Measurements from ENCODE around the gene SYNJ2. TPM values are rescaled to one million over a fixed set of nuclear protein-coding genes. Genes with fewer than 3 reads are reported as not detected.
A peak's percentile ranks its signal among the peaks of the same experiment; 100 is the strongest.

SYNJ2 gene
- total RNA-seq, 1 experiment from 2014 or later: 10.3 TPM

DNA sequence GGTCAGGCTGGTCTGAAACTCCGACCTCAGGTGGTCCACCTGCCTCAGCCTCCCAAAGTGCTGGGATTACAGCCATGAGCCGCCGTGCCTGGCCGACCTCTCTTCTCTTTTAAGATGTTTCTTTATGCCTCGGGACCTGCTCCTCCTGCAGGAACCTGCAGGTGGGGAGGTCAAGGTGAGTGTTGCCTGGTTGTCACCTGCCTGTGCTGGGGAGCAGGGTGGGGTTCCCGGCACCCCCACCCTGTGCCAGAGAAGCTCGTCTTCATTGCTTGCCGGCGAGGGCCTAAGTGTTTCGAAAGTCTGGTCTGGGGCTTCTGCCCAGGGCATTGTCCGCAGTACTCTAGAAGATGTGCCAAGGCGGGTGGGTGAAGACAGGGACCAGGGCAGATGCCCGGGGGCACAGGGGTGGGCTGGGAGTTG, 36.0 kb downstream of the SYNJ2 start:
- CTCF ChIA-PET: interaction anchor here (0.7 kb wide), 1 partner anchor 786 kb away, joined by 3 read pairs; no protein-coding TSS in a partner anchor
- Mint-ChIP-seq H3K27ac (ENCODE audit: low read depth, unreplicated experiment) (no peak overlapping the region), H3K9me3 (ENCODE audit: unreplicated experiment) (no peaks in the 10 kb centered on the region), H3K4me3 (ENCODE audit: unreplicated experiment) (no peak overlapping the region), H3K27me3 (ENCODE audit: insufficient read depth, unreplicated experiment) (no peaks in the 10 kb centered on the region), H3K4me1 (ENCODE audit: insufficient read depth, unreplicated experiment) (no peaks in the 10 kb centered on the region), H3K36me3 (ENCODE audit: insufficient read depth, unreplicated experiment) (peaks cover 17% of the 10 kb centered on the region)
- no peak for DNase-seq (ENCODE audit: unreplicated experiment)
- intact Hi-C loops (cut with micrococcal nuclease): no loop called here
- POLR2A ChIA-PET: no interaction called here
- BruUV-seq (replicated peaks): no TSS peak
- TF ChIP-seq, protein P1, sequence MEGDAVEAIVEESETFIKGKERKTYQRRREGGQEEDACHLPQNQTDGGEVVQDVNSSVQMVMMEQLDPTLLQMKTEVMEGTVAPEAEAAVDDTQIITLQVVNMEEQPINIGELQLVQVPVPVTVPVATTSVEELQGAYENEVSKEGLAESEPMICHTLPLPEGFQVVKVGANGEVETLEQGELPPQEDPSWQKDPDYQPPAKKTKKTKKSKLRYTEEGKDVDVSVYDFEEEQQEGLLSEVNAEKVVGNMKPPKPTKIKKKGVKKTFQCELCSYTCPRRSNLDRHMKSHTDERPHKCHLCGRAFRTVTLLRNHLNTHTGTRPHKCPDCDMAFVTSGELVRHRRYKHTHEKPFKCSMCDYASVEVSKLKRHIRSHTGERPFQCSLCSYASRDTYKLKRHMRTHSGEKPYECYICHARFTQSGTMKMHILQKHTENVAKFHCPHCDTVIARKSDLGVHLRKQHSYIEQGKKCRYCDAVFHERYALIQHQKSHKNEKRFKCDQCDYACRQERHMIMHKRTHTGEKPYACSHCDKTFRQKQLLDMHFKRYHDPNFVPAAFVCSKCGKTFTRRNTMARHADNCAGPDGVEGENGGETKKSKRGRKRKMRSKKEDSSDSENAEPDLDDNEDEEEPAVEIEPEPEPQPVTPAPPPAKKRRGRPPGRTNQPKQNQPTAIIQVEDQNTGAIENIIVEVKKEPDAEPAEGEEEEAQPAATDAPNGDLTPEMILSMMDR (IDR thresholded peaks at IDR 0.05; ENCODE audit: unreplicated experiment): no peak

DNA sequence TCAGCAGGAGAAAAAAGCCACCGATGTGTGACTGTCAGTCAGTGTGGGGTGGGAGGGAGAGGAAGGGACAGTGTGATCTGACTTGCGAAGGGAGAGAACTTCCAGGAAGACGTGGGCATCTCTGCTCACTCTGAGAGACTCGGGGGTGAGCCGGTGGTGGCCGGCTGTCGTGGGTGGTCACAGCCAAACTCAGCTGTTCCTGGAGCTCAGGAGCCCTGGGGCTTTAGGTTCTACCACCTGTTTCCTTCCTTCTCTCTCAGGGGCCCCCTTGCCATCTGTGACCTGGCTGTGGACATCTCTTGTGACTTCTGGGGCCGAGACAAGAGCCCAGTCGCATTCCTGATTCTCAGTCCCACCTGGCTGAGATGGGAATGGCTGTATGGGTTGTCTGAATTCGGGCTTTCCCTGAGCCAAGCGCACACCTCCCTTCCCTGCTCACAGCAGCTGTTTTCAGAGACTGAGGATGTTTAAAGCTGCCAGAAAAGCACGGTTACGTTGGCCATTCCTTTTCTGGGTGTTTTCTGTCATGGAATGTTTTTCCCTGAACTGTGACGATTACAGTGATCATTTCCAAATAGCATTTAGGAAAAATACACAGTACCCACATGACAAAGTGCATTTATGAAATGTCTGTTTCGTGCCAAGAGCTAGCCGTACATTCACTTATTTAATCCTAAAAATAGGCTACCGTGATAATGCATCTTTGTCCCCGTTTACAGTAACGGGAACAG, 36.5 kb downstream of the SYNJ2 start:
- CTCF ChIA-PET: interaction anchor here (0.7 kb wide), 2 partner anchors 41 to 786 kb away, joined by 3 read pairs; no protein-coding TSS in a partner anchor
- TF ChIP-seq, protein P1 (IDR thresholded peaks at IDR 0.05; ENCODE audit: unreplicated experiment): no peak
- H3K9me3 Mint-ChIP-seq (ENCODE audit: unreplicated experiment): no peaks in the 10 kb centered on the region
- POLR2A ChIA-PET: no interaction called here
- no peak for DNase-seq (ENCODE audit: unreplicated experiment)
- no peaks in the 10 kb centered on the region for H3K4me1 Mint-ChIP-seq (ENCODE audit: insufficient read depth, unreplicated experiment)
- no peaks in the 10 kb centered on the region for H3K27me3 Mint-ChIP-seq (ENCODE audit: insufficient read depth, unreplicated experiment)
- H3K36me3 Mint-ChIP-seq (ENCODE audit: insufficient read depth, unreplicated experiment): peaks cover 17% of the 10 kb centered on the region
- intact Hi-C loops (cut with micrococcal nuclease): no loop called here
- no peak overlapping the region for H3K27ac Mint-ChIP-seq (ENCODE audit: low read depth, unreplicated experiment)
- no TSS peak for BruUV-seq (replicated peaks)
- H3K4me3 Mint-ChIP-seq (ENCODE audit: unreplicated experiment): no peak overlapping the region

DNA sequence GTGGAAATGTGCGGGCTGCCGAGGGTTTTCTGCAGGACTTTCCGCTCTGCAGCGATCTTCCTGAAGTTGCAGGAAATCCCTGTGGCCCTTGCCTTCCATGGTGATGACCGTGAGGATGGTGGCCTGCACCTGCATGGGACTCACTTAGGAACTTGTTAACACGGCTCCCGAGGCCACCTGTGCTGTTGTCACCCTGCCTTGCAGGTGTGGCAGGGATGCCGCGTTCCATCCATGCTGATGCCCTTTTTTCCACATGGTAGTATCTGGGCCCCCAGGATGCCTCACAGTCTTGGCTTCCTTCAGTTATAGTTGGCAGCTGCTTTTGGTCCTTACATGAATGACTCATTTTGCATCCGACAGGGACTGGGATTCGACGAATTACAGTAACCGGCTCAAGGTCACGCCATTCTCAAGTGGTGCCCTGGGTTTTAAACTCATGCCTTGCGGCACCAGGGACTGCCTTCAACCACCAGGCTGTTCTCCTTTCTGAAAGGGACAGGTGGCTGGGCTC, 37.2 kb downstream of the SYNJ2 start:
- DNase-seq (ENCODE audit: unreplicated experiment): peak; percentile 49
- intact Hi-C loops (cut with micrococcal nuclease): no loop called here
- POLR2A ChIA-PET: no interaction called here
- H3K36me3 Mint-ChIP-seq (ENCODE audit: insufficient read depth, unreplicated experiment): peaks cover 17% of the 10 kb centered on the region
- TF ChIP-seq, protein P1 (IDR thresholded peaks at IDR 0.05; ENCODE audit: unreplicated experiment): no peak
- no peaks in the 10 kb centered on the region for H3K9me3 Mint-ChIP-seq (ENCODE audit: unreplicated experiment)
- no peaks in the 10 kb centered on the region for H3K27me3 Mint-ChIP-seq (ENCODE audit: insufficient read depth, unreplicated experiment)
- H3K27ac Mint-ChIP-seq (ENCODE audit: low read depth, unreplicated experiment): no peak overlapping the region
- CTCF ChIA-PET: interaction anchor here (0.7 kb wide), 1 partner anchor 41 kb away, joined by 3 read pairs; no protein-coding TSS in a partner anchor
- H3K4me3 Mint-ChIP-seq (ENCODE audit: unreplicated experiment): no peak overlapping the region
- no TSS peak for BruUV-seq (replicated peaks)
- no peaks in the 10 kb centered on the region for H3K4me1 Mint-ChIP-seq (ENCODE audit: insufficient read depth, unreplicated experiment)

DNA sequence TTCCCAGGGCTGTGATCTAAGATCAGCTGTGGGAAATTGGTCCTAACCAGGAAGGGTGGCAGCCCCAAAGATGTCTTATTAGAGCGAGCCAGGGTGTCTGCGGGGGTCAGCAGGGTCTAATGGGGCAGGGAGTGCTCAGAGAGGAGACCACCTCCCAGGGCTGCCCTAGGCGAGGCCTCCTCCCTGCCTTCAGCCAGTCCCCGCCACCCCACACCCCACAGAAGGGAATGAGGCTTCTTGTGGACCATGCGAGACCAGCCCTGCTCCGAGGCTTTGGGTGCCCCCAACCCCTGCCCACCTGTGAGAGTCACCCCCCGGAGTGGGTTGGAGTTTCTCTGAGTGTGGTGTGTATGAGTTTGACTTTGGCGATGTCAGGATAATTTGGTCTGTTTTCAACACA, 37.8 kb downstream of the SYNJ2 start:
- BruUV-seq (replicated peaks): no TSS peak
- POLR2A ChIA-PET: no interaction called here
- H3K27me3 Mint-ChIP-seq (ENCODE audit: insufficient read depth, unreplicated experiment): no peaks in the 10 kb centered on the region
- CTCF ChIA-PET: no interaction called here
- H3K27ac Mint-ChIP-seq (ENCODE audit: low read depth, unreplicated experiment): no peak overlapping the region
- H3K36me3 Mint-ChIP-seq (ENCODE audit: insufficient read depth, unreplicated experiment): peaks cover 17% of the 10 kb centered on the region
- no peaks in the 10 kb centered on the region for H3K4me1 Mint-ChIP-seq (ENCODE audit: insufficient read depth, unreplicated experiment)
- no peaks in the 10 kb centered on the region for H3K9me3 Mint-ChIP-seq (ENCODE audit: unreplicated experiment)
- TF ChIP-seq, protein P1 (IDR thresholded peaks at IDR 0.05; ENCODE audit: unreplicated experiment): no peak
- no peak overlapping the region for H3K4me3 Mint-ChIP-seq (ENCODE audit: unreplicated experiment)
- DNase-seq (ENCODE audit: unreplicated experiment): no peak
- intact Hi-C loops (cut with micrococcal nuclease): no loop called here

Data from MCF 10A (cell line).